Activated naive CD4-positive, alpha-beta T cell treated with anti-CD3 and anti-CD28 coated beads, Interleukin-2, amount 50 U/mL, for 24 hours (primary cell): ENCODE data around the gene ANAPC15.
"Not testable (repeated sequence)": the region's sequence is repeated elsewhere in the genome, so short reads cannot be mapped to it uniquely, and the experiment has no call there.

Source experiments
- H3K27ac Mint-ChIP-seq: one replicate; pipeline ENCODE4 v1.8.0; 2021; ENCODE audit warnings: mild to moderate bottlenecking, mixed read lengths
- H3K27me3 Mint-ChIP-seq: one replicate; pipeline ENCODE4 v1.8.0; 2021; ENCODE audit warnings: mixed read lengths
- H3K36me3 Mint-ChIP-seq: one replicate; pipeline ENCODE4 v1.8.0; 2021; ENCODE audit warnings: mixed read lengths
- H3K4me1 Mint-ChIP-seq: one replicate; pipeline ENCODE4 v1.8.0; 2021; ENCODE audit warnings: mixed read lengths
- H3K4me3 Mint-ChIP-seq: one replicate; pipeline ENCODE4 v1.8.0; 2021; ENCODE audit warnings: mild to moderate bottlenecking, mixed read lengths
- H3K9me3 Mint-ChIP-seq: one replicate; pipeline ENCODE4 v1.8.0; 2021; ENCODE audit warnings: mixed read lengths

ANAPC15 gene

GRCh38 chr11:72135891-72136683 is 23.6 kb upstream of the ANAPC15 start:
- Mint-ChIP-seq H3K4me1 (no peaks in the 10 kb centered on the region), H3K4me3 (no peak overlapping the region), H3K27me3 (peaks cover 4% of the 10 kb centered on the region), H3K36me3 (no peaks in the 10 kb centered on the region), H3K9me3 (no peaks in the 10 kb centered on the region), H3K27ac (no peak overlapping the region)

GRCh38 chr11:72135473-72135872 is 23.0 kb upstream of the ANAPC15 start, which contains the start of gene FOLR3:
FOLR3 (plus strand) TSS chr11:72135725; CDS start chr11:72135953, 228 bp downstream.
- H3K4me3 Mint-ChIP-seq, H3K4me1 Mint-ChIP-seq, H3K27me3 Mint-ChIP-seq, H3K27ac Mint-ChIP-seq, H3K36me3 Mint-ChIP-seq, H3K9me3 Mint-ChIP-seq: not testable (repeated sequence)

- no peaks in the 10 kb centered on the region for H3K4me1 Mint-ChIP-seq
Measured at GRCh38 chr11:72132646-72133045, 20.2 kb upstream of the ANAPC15 start.

GRCh38 chr11:72129381-72129780 is 16.9 kb upstream of the ANAPC15 start:
- peaks cover 8% of the 10 kb centered on the region for H3K36me3 Mint-ChIP-seq
- H3K9me3 Mint-ChIP-seq, result peaks cover 11% of the 10 kb centered on the region
- no peaks in the 10 kb centered on the region for H3K4me1 Mint-ChIP-seq
- no peak overlapping the region for H3K27ac Mint-ChIP-seq
- peaks cover 6% of the 10 kb centered on the region for H3K27me3 Mint-ChIP-seq
- no peak overlapping the region for H3K4me3 Mint-ChIP-seq

More at GRCh38 chr11:72132646-72133045, 20.2 kb upstream of the ANAPC15 start:
- Mint-ChIP-seq H3K27me3 (peaks cover 6% of the 10 kb centered on the region), H3K4me3 (no peak overlapping the region), H3K9me3 (peaks cover 11% of the 10 kb centered on the region), H3K27ac (no peak overlapping the region), H3K36me3 (peaks cover 8% of the 10 kb centered on the region)

- H3K4me1 Mint-ChIP-seq, result no peaks in the 10 kb centered on the region
- peaks cover 8% of the 10 kb centered on the region for H3K36me3 Mint-ChIP-seq
- H3K4me3 Mint-ChIP-seq, result no peak overlapping the region
- peaks cover 11% of the 10 kb centered on the region for H3K9me3 Mint-ChIP-seq
- H3K27ac Mint-ChIP-seq, result no peak overlapping the region
- H3K27me3 Mint-ChIP-seq, result peaks cover 5% of the 10 kb centered on the region
Measured at GRCh38 chr11:72127923-72128322, 15.4 kb upstream of the ANAPC15 start.

- Mint-ChIP-seq H3K36me3 (peaks cover 8% of the 10 kb centered on the region), H3K9me3 (peaks cover 11% of the 10 kb centered on the region), H3K4me3 (no peak overlapping the region), H3K27me3 (peaks cover 6% of the 10 kb centered on the region), H3K4me1 (no peaks in the 10 kb centered on the region), H3K27ac (no peak overlapping the region)
Measured at GRCh38 chr11:72125956-72126355, 13.5 kb upstream of the ANAPC15 start.

GRCh38 chr11:72124046-72124445 is 11.6 kb upstream of the ANAPC15 start:
- H3K4me3 Mint-ChIP-seq, result no peak overlapping the region
- peaks cover 6% of the 10 kb centered on the region for H3K27me3 Mint-ChIP-seq
- peaks cover 8% of the 10 kb centered on the region for H3K9me3 Mint-ChIP-seq
- H3K4me1 Mint-ChIP-seq, result no peaks in the 10 kb centered on the region
- H3K36me3 Mint-ChIP-seq, result peaks cover 6% of the 10 kb centered on the region
- H3K27ac Mint-ChIP-seq, result no peak overlapping the region

GRCh38 chr11:72123117-72123653 is 10.7 kb upstream of the ANAPC15 start:
- no peaks in the 10 kb centered on the region for H3K9me3 Mint-ChIP-seq
- H3K36me3 Mint-ChIP-seq, result no peaks in the 10 kb centered on the region
- H3K27me3 Mint-ChIP-seq, result peaks cover 4% of the 10 kb centered on the region
- no peak overlapping the region for H3K4me3 Mint-ChIP-seq
- H3K27ac Mint-ChIP-seq, result no peak overlapping the region
- H3K4me1 Mint-ChIP-seq, result no peaks in the 10 kb centered on the region

- Mint-ChIP-seq H3K27ac (no peak overlapping the region), H3K9me3 (no peaks in the 10 kb centered on the region), H3K4me1 (no peaks in the 10 kb centered on the region), H3K4me3 (no peak overlapping the region), H3K36me3 (no peaks in the 10 kb centered on the region), H3K27me3 (peaks cover 4% of the 10 kb centered on the region)
Measured at GRCh38 chr11:72122607-72123006, 10.1 kb upstream of the ANAPC15 start.

GRCh38 chr11:72120930-72121329 is 8.4 kb upstream of the ANAPC15 start:
- Mint-ChIP-seq H3K4me1 (no peaks in the 10 kb centered on the region), H3K36me3 (no peaks in the 10 kb centered on the region), H3K4me3 (no peak overlapping the region), H3K27me3 (peaks cover 4% of the 10 kb centered on the region), H3K27ac (no peak overlapping the region), H3K9me3 (no peaks in the 10 kb centered on the region)

GRCh38 chr11:72119198-72119597 is 6.7 kb upstream of the ANAPC15 start:
- Mint-ChIP-seq H3K4me1 (no peaks in the 10 kb centered on the region), H3K27ac (no peak overlapping the region), H3K27me3 (peaks cover 4% of the 10 kb centered on the region), H3K4me3 (no peak overlapping the region), H3K9me3 (no peaks in the 10 kb centered on the region), H3K36me3 (no peaks in the 10 kb centered on the region)

GRCh38 chr11:72116019-72116755 is 3.7 kb upstream of the ANAPC15 start:
- no peak overlapping the region for H3K27ac Mint-ChIP-seq
- H3K4me1 Mint-ChIP-seq, result peaks cover 22% of the 10 kb centered on the region

GRCh38 chr11:72114570-72114969 is 2.1 kb upstream of the ANAPC15 start:
- Mint-ChIP-seq H3K4me3 (no peak overlapping the region), H3K9me3 (no peaks in the 10 kb centered on the region), H3K36me3 (peaks cover 8% of the 10 kb centered on the region), H3K27me3 (no peaks in the 10 kb centered on the region), H3K4me1 (peaks cover 29% of the 10 kb centered on the region), H3K27ac (no peak overlapping the region)

More at GRCh38 chr11:72116019-72116755, 3.7 kb upstream of the ANAPC15 start:
- Mint-ChIP-seq H3K36me3 (peaks cover 1% of the 10 kb centered on the region), H3K4me3 (no peak overlapping the region), H3K27me3 (peaks cover 4% of the 10 kb centered on the region), H3K9me3 (no peaks in the 10 kb centered on the region)

- H3K27ac Mint-ChIP-seq, result peak overlapping the region; percentile 100
- H3K36me3 Mint-ChIP-seq, result peaks cover 8% of the 10 kb centered on the region
- no peaks in the 10 kb centered on the region for H3K9me3 Mint-ChIP-seq
- H3K4me1 Mint-ChIP-seq, result peaks cover 29% of the 10 kb centered on the region
- peak overlapping the region; percentile 97 for H3K4me3 Mint-ChIP-seq
- H3K27me3 Mint-ChIP-seq, result no peaks in the 10 kb centered on the region
Measured at GRCh38 chr11:72112978-72113808, 698 bp upstream of the ANAPC15 start.
